GM15510 (cell line): ENCODE measurements around the gene WNT7B.

Experiments
- POLR2A ChIP-seq: IDR thresholded peaks from 3 replicates; pipeline ENCODE4 v1.6.1; 2011; ENCODE audit warnings: borderline replicate concordance; ENCODE audit not compliant: insufficient read length; ENCODE audit errors: extremely low read depth

The WNT7B gene

DNA sequence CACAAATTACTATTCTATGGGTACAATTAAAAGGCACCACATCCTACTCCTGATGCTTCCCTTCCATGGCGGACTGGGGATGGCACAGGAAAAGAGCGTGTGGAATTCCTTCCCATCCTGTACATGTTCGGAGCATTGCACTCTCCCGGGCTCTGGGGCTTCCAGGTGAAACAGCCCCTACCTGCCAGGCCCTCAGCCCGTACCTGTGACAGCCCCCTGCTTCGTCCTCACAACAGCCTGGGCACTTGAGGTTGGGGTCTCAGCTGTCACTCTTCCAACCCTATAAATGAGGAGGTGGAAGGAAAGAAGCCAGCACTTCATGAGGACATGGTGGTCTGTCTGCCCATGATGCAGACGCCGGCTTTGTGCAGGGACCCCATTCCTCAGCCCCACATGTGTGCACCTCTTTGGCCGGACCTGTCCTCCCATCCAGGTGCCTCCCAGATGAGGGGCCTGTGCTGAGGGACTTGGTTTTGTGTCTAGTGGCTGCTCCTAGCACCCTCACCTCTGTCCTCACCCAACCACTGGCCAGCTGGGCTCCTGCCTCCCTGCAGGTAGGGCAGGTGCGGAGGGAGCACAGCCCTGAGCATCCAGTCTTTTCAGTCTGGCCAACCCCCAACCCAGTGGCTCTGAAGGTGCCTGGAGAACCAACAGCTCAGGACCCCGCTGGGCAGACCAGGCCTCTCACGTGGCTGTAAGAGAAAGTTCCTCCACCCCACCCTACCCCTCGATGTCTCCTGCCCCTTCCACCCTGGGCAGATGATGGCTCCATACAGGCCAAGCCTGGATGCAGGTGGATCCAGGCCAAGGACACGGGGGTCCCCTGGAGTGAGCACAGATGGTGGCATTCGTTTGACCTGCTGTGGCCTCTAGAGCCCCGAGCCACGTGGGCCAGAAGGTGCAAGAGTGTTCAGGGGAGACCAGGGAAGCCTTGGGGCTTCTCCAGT, 23.4 kb upstream of the WNT7B start:
- TF ChIP-seq POLR2A: no peak

DNA sequence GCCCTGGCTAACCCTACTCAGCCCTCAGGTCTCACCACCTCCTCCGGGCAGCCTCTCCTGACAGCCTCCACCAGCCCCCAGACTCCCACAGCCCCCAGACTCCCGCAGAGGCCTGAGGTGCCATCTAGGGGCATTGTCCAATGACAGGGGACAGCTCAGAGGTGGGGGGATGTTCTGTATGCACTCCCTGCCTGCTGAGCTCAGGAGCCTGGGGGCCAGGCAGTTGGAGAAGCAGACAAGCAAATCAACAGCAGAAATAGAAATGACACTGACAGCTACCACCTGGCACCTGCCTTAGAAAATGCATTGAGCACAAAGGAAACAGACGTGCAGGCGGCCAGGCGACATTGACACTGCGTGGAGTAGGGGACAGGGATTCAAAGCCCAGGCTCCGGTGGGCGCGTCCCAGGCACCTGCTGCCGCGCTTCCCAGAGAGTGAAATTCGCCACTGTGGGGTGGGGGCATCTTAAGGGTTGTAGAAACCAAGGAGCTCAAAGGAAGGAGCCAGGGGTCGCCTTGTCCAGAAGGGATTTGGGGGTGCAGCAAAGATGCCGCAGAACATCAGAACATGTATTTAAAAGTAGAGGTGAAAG, 22.5 kb upstream of the WNT7B start:
- TF ChIP-seq POLR2A: no peak

DNA sequence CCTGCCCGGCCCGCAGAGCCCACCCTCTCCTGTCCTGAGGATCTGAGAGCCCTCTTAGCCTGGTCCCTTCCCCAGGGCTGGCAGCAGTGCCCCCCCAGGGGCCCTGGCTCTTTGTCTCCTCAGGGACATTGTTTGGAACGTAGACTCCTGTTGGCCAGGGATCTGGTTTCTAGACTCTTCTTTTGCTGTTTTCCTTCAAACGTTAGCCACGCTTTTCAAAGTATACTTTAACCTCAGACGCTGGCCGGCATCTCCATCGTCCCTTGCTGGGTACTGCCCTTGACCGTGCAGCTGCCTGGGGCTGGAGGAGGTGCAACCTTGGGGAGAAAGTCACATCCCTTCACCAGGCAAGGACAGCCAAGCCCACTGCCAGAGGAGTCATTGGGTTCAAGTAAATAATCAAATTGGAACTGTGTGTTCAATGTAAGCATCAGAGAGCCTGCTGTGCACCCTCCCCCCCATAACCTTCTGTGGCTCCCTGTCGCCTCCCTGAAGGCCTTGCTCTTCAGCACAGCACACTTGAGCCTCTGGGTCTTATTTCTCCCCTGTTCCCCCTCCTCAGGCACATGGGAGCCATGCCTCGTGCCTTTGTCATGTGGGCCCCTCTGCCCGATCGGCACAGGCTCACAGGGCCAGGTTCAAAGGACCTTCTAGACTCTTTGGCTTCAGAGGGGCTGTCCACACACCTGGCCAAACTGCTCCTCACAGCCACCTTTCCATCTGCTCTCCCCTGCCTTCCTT, 21.8 kb upstream of the WNT7B start:
- TF ChIP-seq POLR2A: no peak

DNA sequence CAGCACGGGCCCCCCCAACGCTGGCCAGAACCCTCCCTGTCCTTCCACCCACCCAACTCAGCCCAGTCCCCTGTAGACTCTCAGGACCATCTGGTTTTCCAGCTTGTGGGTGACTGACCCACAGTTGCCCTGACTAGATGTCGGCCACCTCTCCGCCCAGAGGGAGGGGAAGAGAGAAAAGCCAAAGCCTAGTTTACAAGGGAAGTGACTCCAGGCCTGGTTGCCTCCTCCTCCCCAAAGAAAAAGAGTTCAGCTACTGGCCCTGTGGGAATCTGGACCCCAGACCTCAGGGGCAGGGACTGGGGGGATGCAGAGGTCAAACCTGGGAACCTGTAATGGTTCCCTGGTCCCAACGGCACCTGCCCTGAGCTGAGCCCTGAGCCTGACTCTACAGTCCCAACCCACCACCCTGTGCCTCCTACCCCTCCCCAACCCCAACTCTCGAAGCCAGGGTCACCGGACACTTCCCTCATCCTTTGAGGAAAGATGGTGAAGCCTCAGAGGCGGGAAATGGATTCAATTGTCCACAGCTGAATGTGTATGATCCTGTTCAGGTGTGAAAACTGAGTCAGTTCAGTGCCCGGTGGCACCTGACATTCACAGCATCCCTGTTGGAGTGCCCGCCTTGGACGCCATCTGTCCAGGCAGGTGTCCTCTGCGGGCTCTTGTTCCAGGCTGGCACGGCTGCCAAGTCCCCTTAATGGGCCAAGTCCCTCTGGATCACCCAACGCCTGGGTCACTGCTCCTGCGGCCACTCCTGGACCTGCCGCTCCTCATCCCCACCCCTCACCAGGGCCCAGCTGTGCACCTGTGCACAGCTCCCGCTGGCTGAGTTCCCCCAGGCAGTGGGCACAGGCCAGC, 21.0 kb upstream of the WNT7B start:
- no peak for TF ChIP-seq POLR2A

DNA sequence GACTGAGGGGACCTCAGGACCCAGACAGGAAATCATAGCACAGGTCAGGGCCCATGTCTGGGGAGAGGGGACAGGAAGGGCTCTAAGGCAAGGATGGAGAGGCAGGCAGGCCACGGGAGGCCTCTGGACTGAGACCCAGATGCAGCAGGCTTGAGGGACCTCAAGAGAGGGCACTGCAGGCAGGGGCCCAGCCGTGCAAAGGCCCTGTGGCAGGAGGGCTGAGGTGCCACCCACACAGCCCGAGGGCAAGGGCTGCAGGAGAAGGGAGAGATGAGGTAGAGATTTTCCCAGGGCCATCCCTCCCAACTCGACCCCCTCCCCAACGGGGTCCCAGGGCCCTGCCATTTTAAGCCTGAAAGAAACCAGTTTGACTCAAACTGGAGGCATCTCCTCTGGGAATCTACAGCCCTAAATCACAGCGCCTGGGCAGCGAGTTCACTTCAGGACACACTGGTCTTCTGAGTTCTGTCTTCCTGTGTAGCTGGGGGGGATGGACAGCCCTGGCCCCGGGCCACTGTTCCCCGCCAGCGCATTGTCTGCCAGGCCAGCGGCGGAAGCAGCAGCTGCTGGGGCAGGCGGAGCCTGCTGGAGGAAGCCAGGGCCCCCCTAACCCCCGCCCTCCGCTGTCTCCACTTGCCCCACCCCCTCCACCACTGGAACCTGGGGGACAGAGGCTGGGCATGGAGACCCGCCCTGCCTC, 20.3 kb upstream of the WNT7B start:
- no peak for TF ChIP-seq POLR2A

GRCh38 chr22:45996241-45997076, 19.5 kb upstream of the WNT7B start:
- no peak for TF ChIP-seq POLR2A

DNA sequence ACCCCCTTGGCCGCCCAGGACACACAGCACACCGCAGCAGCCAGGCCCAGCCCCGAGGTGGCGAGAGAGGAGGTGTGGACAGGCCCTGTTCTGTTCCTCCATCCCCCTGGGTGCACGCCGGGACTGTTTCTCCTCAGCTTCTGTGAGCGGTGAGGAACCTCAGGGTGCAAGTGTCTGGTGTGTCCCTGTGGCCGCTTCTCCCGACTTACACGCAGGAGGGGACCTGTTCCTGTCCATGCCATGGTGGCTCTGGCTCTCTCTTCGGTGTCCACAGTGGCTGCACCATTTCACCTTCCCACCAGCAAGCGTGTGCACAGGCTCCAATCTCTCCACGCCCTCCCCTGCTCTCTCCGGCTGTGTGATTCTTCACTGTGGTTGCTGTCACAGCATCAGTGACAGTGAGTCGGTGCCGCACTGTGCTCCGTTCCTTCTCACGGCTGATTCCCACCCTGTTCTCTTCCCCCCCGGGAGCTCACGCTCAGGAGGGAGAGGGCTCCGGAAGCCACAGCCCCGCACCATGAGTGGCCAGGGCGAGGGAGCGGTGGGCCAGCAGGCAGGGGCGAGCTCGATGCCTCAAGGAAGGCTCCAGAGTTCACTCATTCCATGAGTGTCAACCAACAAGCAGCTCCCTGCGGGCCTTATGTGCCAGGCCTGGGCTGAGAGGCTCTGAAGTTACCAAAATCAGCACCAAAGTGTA, 18.6 kb upstream of the WNT7B start:
- no peak for TF ChIP-seq POLR2A

DNA sequence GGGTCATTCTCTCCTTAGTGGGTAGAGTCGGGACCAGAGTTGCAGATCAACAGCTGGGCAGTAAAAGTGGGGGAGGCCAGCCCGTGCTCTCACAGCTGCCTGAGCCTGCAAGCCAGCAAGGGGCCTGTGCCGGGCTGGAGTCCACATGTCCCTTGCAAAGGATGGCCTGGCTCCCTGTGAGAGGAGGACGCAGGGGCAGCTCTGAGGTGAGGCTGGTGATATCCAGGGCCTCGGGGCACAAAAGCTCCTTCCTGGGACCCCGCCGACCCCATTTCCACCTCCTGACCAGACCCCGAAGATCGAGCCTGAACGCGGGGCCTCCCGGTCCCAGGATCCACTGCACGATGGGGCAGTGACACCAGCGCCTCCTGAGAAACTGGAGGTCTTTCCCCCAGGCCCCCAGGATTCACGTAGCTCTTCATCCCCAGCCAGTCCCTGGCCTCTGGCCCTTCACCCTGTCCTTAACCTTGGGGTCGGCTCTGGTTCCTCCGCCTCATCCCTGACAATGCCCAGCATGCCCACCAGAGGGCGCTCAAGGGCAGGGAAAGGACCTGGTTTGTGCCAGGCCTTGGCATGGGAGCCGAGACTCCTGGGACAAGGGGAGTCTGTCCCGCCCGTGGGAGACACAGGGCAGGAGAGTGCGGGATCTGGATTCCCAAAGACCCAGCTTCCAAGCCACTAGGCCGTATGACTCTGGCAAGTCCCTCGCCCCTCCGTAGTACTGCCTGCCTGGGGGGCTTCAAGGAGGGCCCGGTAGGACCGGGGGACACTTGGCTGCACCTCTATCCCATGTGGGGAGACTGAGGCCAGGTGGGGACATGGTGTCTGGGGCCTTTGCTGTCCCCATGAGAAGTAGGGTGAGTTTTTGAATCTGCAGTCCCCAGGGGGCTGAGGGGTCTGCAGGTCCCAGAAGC, 17.8 kb upstream of the WNT7B start:
- TF ChIP-seq POLR2A: no peak

GRCh38 chr22:45993841-45994240, 16.9 kb upstream of the WNT7B start:
- no peak for TF ChIP-seq POLR2A

GRCh38 chr22:45993143-45993692, 16.3 kb upstream of the WNT7B start:
- no peak for TF ChIP-seq POLR2A

- TF ChIP-seq POLR2A: no peak
Observed at GRCh38 chr22:45992737-45993136, 15.8 kb upstream of the WNT7B start.
